WTC11 (cell line): ENCODE results near the gene C1QL1. TPM values are rescaled to one million over a fixed set of nuclear protein-coding genes. Genes with fewer than 3 reads are reported as not detected.

Experiments used
- ATAC-seq: fragments of 200-7000 bp; cut with Tn5 transposase; 2 replicates; pipeline ENCODE4 v1.10.0; 2021; ENCODE audit warnings: mild to moderate bottlenecking, moderate library complexity
- CTCF ChIA-PET: fragments of 300-600 bp; sonication (Branson Sonifier 250); formaldehyde crosslinking; loops from one replicate; lab custom pipeline; 2021; ENCODE audit warnings: antibody characterized with exemption; lab: Charles Lee
- POLR2A ChIA-PET: fragments of 350-600 bp; sonication (Branson Sonifier 250); formaldehyde crosslinking; loops from one replicate; lab custom pipeline; 2021; ENCODE audit warnings: antibody characterized with exemption; lab: Charles Lee
- DNase-seq: peaks from one replicate; pipeline ENCODE4 v3.0.0; 2021; ENCODE audit warnings: low spot score
- H3K27ac Mint-ChIP-seq: 2 replicates; pipeline ENCODE4 v1.8.0; 2021; ENCODE audit warnings: mixed read lengths
- H3K27me3 Mint-ChIP-seq: 2 replicates; pipeline ENCODE4 v1.8.0; 2021; ENCODE audit warnings: low read depth, mild to moderate bottlenecking, moderate library complexity, mixed read lengths
- H3K36me3 Mint-ChIP-seq: 2 replicates; pipeline ENCODE4 v1.8.0; 2021; ENCODE audit warnings: mixed read lengths
- H3K4me1 Mint-ChIP-seq: 2 replicates; pipeline ENCODE4 v1.8.0; 2022; ENCODE audit warnings: mixed read lengths
- H3K4me3 Mint-ChIP-seq: 2 replicates; pipeline ENCODE4 v1.8.0; 2021; ENCODE audit warnings: mild to moderate bottlenecking, moderate library complexity, mixed read lengths
- H3K9me3 Mint-ChIP-seq: 2 replicates; pipeline ENCODE4 v1.8.0; 2021; ENCODE audit warnings: mixed read lengths
- ATF1 ChIP-seq: sonication (generic); formaldehyde crosslinking; IDR thresholded peaks from 2 replicates; pipeline ENCODE4 v1.8.1; 2023; ENCODE audit warnings: mild to moderate bottlenecking, moderate library complexity, missing genetic modification reagents
- ELF4 ChIP-seq: sonication (generic); formaldehyde crosslinking; IDR thresholded peaks from 2 replicates; pipeline ENCODE4 v1.8.1; 2022; ENCODE audit warnings: low read depth, mild to moderate bottlenecking, moderate library complexity, missing genetic modification reagents
- EMX1 ChIP-seq: fragments of 250-450 bp; sonication (Bioruptor Pico); IDR thresholded peaks from 2 replicates; pipeline ENCODE4 v1.8.0; 2021; ENCODE audit warnings: mild to moderate bottlenecking
- FOXJ3 ChIP-seq: sonication (generic); formaldehyde crosslinking; IDR thresholded peaks from 2 replicates; pipeline ENCODE4 v1.9.0; 2021; ENCODE audit warnings: missing genetic modification reagents, mild to moderate bottlenecking, borderline replicate concordance
- FOXK1 ChIP-seq: sonication (generic); formaldehyde crosslinking; IDR thresholded peaks from 2 replicates; pipeline ENCODE4 v1.8.0; 2022; ENCODE audit warnings: mild to moderate bottlenecking, moderate library complexity, missing genetic modification reagents
- GRHL2 ChIP-seq: fragments of 250-450 bp; sonication (Bioruptor Pico); IDR thresholded peaks from 2 replicates; pipeline ENCODE4 v1.8.0; 2022; ENCODE audit warnings: mild to moderate bottlenecking, moderate library complexity; ENCODE audit not compliant: insufficient replicate concordance, severe bottlenecking
- HMGA2 ChIP-seq: fragments of 250-450 bp; sonication (Bioruptor Pico); IDR thresholded peaks from 2 replicates; pipeline ENCODE4 v1.4.0; 2021; ENCODE audit warnings: mild to moderate bottlenecking, moderate library complexity
- SMAD4 ChIP-seq: sonication (generic); formaldehyde crosslinking; IDR thresholded peaks from 2 replicates; pipeline ENCODE4 v1.8.0; 2022; ENCODE audit warnings: mild to moderate bottlenecking, missing genetic modification reagents
- TEAD4 ChIP-seq: sonication (generic); formaldehyde crosslinking; IDR thresholded peaks from 2 replicates; pipeline ENCODE4 v1.8.0; 2022; ENCODE audit warnings: mild to moderate bottlenecking, missing genetic modification reagents
- ZNF263 ChIP-seq: sonication (generic); formaldehyde crosslinking; IDR thresholded peaks from 2 replicates; pipeline ENCODE4 v1.8.1; 2022; ENCODE audit warnings: low read depth, mild to moderate bottlenecking, moderate library complexity, missing genetic modification reagents
- ZNF396 ChIP-seq: fragments of 250-450 bp; sonication (Bioruptor Pico); IDR thresholded peaks from 2 replicates; pipeline ENCODE4 v1.8.0; 2021; ENCODE audit warnings: mild to moderate bottlenecking, moderate library complexity, borderline replicate concordance
- ZNF416 ChIP-seq: fragments of 250-450 bp; sonication (Bioruptor Pico); IDR thresholded peaks from 2 replicates; pipeline ENCODE4 v1.9.0; 2021; ENCODE audit warnings: mild to moderate bottlenecking, inconsistent platforms
- total RNA-seq: library from RNA; stranded (reverse); gene quantifications from 3 replicates; pipeline ENCODE4 v1.2.3, GENCODE V29; 2021
- TF ChIP-seq, protein P1 (sequence below): sonication (generic); formaldehyde crosslinking; IDR thresholded peaks from 2 replicates; pipeline ENCODE4 v1.8.0; 2022; ENCODE audit warnings: mild to moderate bottlenecking, missing genetic modification reagents
- TF ChIP-seq, protein P2 (sequence below): fragments of 250-450 bp; sonication (Bioruptor Pico); IDR thresholded peaks from 2 replicates; pipeline ENCODE4 v1.9.0; 2021; ENCODE audit warnings: mild to moderate bottlenecking, borderline replicate concordance
- TF ChIP-seq, protein P3 (sequence below): sonication (generic); formaldehyde crosslinking; IDR thresholded peaks from 2 replicates; pipeline ENCODE4 v1.8.0; 2023; ENCODE audit warnings: mild to moderate bottlenecking, missing genetic modification reagents
- TF ChIP-seq, protein P4 (sequence below): sonication (generic); formaldehyde crosslinking; IDR thresholded peaks from 2 replicates; pipeline ENCODE4 v1.8.1; 2022; ENCODE audit warnings: low read depth, mild to moderate bottlenecking, moderate library complexity, missing genetic modification reagents, borderline replicate concordance
- TF ChIP-seq, protein P5 (sequence below): sonication (generic); formaldehyde crosslinking; IDR thresholded peaks from 2 replicates; pipeline ENCODE4 v1.8.0; 2022; ENCODE audit warnings: mild to moderate bottlenecking, missing genetic modification reagents
- TF ChIP-seq, protein P6 (sequence below): sonication (generic); formaldehyde crosslinking; IDR thresholded peaks from 2 replicates; pipeline ENCODE4 v1.8.0; 2023; ENCODE audit warnings: missing genetic modification reagents
- TF ChIP-seq, protein P7 (sequence below): sonication (generic); formaldehyde crosslinking; IDR thresholded peaks from 2 replicates; pipeline ENCODE4 v1.8.1; 2023; ENCODE audit warnings: mild to moderate bottlenecking, missing genetic modification reagents, borderline replicate concordance

The C1QL1 gene
- total RNA-seq, 1 experiment from 2014 or later, result 13.4 TPM

DNA sequence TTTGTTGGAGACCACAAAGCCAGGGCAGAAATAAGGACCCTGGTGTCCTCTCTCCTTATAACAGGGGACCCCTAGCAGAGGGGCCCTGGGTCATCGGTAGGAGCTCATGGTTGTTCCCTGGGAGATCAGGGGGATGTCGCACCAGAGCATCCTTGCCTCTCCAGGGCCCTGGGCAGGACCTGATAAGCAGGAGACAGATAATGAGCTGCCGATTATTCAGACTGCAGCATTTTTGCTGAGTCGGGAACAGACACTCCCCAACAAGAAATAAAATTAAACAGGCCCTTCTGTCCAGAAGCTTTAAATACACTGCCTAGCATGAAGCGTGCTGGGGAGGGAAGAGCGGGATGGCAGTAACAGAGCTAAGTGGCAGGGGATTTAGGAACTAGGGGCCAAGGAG, 37.4 kb downstream of the C1QL1 start:
- ChIA-PET POLR2A (no interaction called here), CTCF (interaction anchor here (0.9 to 1.0 kb wide), 2 partner anchors 8 to 10 kb away, joined by 3 read pairs; no protein-coding TSS in a partner anchor)
- no peak overlapping the region for H3K4me3 Mint-ChIP-seq
- peaks cover 73% of the 10 kb centered on the region for H3K36me3 Mint-ChIP-seq
- DNase-seq, result no peak
- H3K27ac Mint-ChIP-seq, result no peak overlapping the region
- no peaks in the 10 kb centered on the region for H3K9me3 Mint-ChIP-seq
- H3K27me3 Mint-ChIP-seq, result no peaks in the 10 kb centered on the region
- H3K4me1 Mint-ChIP-seq, result no peaks in the 10 kb centered on the region
- no peak for ATAC-seq
- TF ChIP-seq, protein P1, sequence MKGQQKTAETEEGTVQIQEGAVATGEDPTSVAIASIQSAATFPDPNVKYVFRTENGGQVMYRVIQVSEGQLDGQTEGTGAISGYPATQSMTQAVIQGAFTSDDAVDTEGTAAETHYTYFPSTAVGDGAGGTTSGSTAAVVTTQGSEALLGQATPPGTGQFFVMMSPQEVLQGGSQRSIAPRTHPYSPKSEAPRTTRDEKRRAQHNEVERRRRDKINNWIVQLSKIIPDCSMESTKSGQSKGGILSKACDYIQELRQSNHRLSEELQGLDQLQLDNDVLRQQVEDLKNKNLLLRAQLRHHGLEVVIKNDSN (CRISPR knock-in tag), result no peak
- TF ChIP-seq, protein P2, sequence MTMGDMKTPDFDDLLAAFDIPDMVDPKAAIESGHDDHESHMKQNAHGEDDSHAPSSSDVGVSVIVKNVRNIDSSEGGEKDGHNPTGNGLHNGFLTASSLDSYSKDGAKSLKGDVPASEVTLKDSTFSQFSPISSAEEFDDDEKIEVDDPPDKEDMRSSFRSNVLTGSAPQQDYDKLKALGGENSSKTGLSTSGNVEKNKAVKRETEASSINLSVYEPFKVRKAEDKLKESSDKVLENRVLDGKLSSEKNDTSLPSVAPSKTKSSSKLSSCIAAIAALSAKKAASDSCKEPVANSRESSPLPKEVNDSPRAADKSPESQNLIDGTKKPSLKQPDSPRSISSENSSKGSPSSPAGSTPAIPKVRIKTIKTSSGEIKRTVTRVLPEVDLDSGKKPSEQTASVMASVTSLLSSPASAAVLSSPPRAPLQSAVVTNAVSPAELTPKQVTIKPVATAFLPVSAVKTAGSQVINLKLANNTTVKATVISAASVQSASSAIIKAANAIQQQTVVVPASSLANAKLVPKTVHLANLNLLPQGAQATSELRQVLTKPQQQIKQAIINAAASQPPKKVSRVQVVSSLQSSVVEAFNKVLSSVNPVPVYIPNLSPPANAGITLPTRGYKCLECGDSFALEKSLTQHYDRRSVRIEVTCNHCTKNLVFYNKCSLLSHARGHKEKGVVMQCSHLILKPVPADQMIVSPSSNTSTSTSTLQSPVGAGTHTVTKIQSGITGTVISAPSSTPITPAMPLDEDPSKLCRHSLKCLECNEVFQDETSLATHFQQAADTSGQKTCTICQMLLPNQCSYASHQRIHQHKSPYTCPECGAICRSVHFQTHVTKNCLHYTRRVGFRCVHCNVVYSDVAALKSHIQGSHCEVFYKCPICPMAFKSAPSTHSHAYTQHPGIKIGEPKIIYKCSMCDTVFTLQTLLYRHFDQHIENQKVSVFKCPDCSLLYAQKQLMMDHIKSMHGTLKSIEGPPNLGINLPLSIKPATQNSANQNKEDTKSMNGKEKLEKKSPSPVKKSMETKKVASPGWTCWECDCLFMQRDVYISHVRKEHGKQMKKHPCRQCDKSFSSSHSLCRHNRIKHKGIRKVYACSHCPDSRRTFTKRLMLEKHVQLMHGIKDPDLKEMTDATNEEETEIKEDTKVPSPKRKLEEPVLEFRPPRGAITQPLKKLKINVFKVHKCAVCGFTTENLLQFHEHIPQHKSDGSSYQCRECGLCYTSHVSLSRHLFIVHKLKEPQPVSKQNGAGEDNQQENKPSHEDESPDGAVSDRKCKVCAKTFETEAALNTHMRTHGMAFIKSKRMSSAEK, result no peak
- TF ChIP-seq, protein P3, sequence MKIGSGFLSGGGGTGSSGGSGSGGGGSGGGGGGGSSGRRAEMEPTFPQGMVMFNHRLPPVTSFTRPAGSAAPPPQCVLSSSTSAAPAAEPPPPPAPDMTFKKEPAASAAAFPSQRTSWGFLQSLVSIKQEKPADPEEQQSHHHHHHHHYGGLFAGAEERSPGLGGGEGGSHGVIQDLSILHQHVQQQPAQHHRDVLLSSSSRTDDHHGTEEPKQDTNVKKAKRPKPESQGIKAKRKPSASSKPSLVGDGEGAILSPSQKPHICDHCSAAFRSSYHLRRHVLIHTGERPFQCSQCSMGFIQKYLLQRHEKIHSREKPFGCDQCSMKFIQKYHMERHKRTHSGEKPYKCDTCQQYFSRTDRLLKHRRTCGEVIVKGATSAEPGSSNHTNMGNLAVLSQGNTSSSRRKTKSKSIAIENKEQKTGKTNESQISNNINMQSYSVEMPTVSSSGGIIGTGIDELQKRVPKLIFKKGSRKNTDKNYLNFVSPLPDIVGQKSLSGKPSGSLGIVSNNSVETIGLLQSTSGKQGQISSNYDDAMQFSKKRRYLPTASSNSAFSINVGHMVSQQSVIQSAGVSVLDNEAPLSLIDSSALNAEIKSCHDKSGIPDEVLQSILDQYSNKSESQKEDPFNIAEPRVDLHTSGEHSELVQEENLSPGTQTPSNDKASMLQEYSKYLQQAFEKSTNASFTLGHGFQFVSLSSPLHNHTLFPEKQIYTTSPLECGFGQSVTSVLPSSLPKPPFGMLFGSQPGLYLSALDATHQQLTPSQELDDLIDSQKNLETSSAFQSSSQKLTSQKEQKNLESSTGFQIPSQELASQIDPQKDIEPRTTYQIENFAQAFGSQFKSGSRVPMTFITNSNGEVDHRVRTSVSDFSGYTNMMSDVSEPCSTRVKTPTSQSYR (CRISPR knock-in tag), result no peak
- TF ChIP-seq ZNF396 (CRISPR knock-in tag), result no peak
- TF ChIP-seq HMGA2, result no peak
- TF ChIP-seq FOXJ3, result no peak
- no peak for TF ChIP-seq GRHL2 (CRISPR knock-in tag)
- TF ChIP-seq TEAD4, result no peak
- TF ChIP-seq ZNF416 (CRISPR knock-in tag), result no peak
- TF ChIP-seq, protein P4, sequence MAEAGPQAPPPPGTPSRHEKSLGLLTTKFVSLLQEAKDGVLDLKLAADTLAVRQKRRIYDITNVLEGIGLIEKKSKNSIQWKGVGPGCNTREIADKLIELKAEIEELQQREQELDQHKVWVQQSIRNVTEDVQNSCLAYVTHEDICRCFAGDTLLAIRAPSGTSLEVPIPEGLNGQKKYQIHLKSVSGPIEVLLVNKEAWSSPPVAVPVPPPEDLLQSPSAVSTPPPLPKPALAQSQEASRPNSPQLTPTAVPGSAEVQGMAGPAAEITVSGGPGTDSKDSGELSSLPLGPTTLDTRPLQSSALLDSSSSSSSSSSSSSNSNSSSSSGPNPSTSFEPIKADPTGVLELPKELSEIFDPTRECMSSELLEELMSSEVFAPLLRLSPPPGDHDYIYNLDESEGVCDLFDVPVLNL (CRISPR knock-in tag), result no peak
- TF ChIP-seq, protein P5, sequence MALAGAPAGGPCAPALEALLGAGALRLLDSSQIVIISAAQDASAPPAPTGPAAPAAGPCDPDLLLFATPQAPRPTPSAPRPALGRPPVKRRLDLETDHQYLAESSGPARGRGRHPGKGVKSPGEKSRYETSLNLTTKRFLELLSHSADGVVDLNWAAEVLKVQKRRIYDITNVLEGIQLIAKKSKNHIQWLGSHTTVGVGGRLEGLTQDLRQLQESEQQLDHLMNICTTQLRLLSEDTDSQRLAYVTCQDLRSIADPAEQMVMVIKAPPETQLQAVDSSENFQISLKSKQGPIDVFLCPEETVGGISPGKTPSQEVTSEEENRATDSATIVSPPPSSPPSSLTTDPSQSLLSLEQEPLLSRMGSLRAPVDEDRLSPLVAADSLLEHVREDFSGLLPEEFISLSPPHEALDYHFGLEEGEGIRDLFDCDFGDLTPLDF (CRISPR knock-in tag), result no peak
- no peak for TF ChIP-seq ZNF263 (CRISPR knock-in tag)
- TF ChIP-seq EMX1, result no peak
- no peak for TF ChIP-seq ELF4
- TF ChIP-seq FOXK1 (CRISPR knock-in tag), result no peak
- TF ChIP-seq, protein P6, sequence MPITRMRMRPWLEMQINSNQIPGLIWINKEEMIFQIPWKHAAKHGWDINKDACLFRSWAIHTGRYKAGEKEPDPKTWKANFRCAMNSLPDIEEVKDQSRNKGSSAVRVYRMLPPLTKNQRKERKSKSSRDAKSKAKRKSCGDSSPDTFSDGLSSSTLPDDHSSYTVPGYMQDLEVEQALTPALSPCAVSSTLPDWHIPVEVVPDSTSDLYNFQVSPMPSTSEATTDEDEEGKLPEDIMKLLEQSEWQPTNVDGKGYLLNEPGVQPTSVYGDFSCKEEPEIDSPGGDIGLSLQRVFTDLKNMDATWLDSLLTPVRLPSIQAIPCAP (CRISPR knock-in tag), result no peak
- TF ChIP-seq SMAD4, result no peak
- no peak for TF ChIP-seq ATF1 (CRISPR knock-in tag)
- TF ChIP-seq, protein P7, sequence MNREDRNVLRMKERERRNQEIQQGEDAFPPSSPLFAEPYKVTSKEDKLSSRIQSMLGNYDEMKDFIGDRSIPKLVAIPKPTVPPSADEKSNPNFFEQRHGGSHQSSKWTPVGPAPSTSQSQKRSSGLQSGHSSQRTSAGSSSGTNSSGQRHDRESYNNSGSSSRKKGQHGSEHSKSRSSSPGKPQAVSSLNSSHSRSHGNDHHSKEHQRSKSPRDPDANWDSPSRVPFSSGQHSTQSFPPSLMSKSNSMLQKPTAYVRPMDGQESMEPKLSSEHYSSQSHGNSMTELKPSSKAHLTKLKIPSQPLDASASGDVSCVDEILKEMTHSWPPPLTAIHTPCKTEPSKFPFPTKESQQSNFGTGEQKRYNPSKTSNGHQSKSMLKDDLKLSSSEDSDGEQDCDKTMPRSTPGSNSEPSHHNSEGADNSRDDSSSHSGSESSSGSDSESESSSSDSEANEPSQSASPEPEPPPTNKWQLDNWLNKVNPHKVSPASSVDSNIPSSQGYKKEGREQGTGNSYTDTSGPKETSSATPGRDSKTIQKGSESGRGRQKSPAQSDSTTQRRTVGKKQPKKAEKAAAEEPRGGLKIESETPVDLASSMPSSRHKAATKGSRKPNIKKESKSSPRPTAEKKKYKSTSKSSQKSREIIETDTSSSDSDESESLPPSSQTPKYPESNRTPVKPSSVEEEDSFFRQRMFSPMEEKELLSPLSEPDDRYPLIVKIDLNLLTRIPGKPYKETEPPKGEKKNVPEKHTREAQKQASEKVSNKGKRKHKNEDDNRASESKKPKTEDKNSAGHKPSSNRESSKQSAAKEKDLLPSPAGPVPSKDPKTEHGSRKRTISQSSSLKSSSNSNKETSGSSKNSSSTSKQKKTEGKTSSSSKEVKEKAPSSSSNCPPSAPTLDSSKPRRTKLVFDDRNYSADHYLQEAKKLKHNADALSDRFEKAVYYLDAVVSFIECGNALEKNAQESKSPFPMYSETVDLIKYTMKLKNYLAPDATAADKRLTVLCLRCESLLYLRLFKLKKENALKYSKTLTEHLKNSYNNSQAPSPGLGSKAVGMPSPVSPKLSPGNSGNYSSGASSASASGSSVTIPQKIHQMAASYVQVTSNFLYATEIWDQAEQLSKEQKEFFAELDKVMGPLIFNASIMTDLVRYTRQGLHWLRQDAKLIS, result no peak
